ENCODE data around the gene STYXL2.

Gene STYXL2

DNA sequence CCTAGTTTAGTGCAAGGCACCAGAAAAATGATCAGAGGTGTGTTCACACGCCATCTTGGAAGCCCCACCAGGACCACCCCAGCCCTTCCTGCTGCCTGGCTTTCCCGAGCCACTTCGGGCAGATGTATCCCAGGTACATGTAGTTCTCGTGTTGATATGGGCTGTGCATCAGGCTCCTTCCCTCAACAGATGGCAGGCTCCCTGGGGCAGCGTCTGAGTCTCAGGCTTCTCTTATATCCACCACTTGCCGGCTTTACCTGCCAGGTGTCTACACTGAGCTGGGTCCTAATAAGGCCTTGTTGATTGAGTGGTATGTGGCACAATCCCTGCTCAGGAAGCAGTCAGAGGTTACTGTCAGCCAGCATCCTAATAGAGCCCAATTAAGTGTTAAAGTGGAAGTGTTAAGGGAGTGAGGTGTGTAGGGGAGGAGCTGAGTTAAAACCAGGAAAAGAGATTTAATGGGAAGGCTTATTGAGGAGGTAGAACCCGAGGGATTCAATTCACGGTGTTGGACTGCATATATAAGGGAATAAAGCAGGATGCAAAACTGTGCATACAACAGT, 12.2 kb upstream of the STYXL2 start:
- DNase-seq, result no peak

DNA sequence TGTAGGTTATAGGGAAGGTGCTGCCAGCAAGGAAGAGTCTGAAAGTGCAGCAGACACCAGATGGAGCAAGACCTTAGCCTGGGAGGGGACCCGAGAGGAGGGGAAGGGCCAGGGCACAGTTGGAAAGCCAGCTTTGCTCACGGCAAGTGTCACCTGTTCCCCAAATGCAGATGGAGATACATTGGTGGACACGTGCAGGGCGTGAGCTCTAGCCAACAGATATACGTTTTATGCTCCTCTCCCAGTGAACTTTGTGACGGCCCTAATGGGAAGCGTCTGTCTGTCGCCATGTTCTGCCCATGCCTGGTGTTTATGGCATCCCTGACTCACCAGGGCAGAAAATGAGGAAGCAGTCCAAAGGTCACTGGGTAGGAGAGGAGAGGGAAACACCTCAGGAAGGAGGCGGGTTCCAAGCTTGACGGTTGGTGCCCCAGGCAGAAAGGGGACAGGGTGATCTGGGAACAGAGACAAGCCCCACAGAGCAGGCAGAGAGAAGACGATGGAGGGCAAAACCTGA, 11.3 kb upstream of the STYXL2 start:
- DNase-seq, result no peak

DNA sequence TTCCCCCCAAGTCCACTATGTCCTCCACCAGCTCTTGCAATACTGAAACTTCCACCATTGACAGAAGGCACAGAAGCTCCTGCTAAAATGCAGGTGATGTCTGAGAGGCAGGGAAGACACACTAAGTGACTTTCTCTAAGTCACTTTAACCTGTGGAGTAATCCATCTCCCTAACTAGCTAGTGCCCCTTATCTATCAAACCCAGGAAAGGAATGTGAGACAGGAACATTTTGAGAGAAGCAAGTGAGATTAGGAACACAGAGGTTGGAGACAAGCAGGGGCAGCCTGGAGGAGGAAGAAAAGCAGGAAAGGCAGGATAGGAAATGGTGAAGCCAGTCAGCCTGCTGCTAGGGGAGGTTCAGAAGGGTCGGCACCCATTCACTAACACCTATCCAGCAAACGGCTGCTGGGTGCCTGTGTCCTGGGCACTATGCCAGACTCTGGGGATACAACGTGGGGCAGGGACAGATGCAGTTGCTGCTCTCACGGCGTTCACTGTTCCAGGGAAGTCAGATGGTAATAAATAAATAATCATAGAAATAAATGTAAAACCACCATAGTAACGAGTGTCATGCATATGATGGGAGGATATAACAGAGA, 10.7 kb upstream of the STYXL2 start:
- DNase-seq, result no peak

DNA sequence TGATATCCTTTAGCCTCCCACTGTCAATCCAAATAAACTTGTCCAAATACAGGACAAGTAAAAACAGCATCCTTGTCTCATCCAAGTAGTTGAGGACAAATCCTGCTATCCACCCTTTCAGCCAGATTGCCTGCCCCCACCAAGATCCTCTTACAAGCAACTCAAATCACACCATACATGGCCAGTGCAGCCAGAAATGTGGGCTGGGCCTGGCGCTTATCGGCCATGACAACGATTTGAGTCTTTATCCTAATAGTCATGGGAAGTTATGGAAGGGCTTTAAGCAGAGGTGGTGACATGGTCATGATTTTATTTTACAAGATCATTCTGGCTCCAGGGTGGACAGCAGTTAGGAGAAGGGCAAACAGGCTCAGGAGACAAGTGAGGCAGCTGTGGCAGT, 10.0 kb upstream of the STYXL2 start:
- no peak for DNase-seq

DNA sequence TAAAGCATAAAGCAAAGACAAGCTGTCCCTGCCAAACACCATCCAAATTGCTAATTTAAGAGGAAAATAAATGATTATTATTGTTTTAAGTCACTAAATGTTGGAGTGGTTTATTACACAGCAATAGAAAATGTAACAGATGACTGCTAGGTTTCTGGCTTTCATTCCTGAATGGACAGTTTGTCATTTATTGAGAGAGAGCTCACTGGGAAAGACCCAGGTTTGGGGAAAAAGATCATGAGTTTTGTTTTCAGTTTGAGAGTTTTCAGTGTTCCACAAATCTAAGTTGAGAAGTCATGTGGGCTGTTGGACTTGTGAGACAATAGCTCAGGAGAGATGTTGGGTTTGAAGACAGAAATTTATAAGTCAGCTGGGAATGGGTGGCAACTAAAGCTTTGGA, 9.1 kb upstream of the STYXL2 start:
- no peak for DNase-seq

DNA sequence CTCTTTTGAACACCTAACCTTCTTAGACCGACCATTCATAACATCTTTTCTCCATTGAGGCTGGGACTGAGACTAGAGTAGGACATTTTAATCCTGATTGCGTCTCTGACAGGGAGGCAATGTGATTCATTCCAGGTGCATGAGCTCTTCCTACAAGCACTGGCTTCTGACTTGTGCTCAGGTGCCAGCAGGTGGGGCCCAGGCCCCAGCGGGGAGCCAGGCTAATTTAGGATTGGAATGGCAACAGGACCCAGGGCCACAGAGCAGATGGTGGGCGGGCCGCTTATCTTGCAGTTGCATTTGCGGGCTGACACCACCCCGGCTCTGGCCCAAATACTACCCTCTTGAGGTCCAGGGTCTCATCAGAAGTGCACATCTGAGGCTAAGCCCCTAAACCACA, 7.8 kb upstream of the STYXL2 start:
- DNase-seq, result no peak

DNA sequence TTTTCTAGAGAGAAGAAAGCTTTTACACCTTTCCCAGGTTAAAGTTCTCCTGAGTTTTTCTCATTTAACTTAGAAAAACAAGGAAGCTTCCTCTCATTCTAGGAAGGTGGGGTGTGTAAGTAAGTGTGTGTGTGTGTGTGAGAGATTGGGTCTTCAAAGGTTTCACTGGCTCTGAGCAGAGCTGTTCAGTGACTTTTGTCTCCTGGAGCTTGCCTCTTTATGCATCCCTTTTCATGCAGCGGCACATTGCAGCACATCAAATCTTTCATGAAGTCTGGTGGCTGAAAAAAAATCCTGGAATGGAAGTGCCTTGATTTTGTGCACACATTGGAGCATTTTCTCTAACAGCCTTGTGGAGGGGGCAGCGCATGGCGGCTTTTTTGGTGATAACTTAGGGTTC, 7.1 kb upstream of the STYXL2 start:
- DNase-seq, result no peak

DNA sequence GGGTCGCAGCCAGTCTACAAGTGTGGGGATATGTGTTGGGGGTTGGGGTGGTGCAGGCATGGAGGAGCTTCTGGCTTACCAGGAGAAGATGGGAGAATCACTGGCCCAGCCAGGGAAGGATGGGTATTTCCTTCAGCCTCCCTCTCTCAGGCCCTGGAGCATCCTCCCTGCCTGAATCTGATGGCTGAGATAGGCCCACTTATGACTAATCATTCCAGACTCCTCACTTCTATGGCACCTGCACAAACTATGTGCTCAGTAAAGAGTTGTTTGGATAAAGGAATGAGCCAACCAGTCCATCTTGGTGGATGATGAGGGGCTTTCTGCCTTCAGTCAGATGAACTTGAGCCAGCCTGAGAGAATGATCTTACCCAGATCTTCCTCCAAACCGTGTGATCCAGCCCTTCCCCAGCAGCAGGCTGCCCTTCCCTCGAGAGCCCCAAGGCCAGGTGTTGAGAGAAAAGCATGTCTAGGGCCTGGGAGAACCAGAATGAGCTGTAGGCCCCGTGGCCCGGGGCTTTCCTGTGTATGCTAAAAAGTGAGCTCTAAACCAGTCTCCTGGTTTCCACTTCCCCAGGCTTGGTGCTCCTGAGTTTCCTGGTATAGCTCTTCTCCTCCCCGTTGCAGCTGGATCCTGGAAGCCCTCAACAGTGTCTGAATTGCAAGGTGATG, 5.0 kb upstream of the STYXL2 start:
- DNase-seq, result no peak

DNA sequence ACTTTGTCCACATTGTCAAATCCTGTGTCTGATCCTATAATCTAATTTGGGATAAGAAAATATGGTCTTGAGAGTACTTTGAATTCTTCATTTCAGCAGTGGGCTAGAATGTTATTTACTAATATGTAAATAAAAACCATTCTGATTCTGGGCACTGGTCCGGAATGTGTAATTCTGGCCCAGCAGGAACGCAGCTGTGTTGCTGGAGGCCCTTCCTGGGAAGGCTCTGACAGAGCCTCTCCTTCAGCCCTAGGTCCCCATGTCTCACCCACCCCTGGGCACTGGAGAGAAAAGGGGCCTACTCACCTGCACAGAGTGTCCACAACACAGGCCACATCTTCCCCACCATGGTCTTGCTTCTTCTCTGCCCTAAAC, 3.9 kb upstream of the STYXL2 start:
- no peak for DNase-seq

DNA sequence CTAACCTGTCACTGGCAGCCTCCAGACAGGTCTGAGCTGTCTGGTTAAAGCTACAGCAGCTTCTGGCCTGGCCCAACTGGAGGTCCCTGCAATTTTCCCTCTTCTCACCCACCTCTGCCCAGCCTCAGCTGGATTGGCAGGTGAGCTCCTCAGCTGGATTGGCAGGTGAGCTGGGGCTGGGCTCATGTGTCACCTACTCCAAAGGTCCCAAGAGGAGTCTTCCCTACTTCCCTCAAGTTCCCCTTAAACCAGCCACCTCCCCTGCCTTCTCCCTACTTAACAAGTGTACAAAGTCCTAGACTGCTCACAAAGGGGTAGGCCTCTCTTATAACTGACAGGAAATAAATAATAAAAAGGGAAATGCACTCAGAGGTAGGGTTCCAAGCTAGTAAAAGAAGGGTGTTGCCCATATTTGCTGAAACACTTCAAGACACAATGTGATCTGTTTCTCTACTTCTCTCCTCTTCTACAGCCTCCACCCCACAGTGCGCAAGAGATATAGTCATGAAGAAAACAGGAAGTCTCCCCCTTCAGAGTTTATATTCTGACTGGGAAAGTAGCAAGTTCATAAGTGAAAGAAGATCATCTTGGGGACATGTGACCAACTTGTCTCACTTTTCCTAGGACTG, 3.4 kb upstream of the STYXL2 start, which contains the start of gene GPA33:
TSS of gene GPA33 (minus strand) at position 64 of the 629 bp plus-strand sequence. CDS start 90 bp downstream, outside the sequence.
- no peak for DNase-seq

DNA sequence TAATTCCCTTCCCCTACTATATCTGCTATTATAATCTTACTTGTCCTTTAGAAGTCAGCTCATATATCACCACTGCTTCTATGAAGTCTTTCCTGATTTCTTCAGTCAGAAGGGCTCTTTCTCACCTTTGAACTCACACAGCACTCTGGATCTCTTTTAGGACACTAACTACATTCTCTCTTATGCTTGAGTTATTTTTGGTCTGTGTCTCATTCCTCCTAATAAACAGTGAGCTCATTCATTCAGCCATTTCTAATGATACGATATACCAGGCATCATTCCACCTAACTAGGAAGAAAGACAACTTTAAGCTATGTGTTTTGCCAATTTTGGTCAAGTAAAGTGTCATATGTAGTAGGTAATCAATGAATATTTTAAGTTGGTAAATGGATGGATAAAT, 1.2 kb upstream of the STYXL2 start:
- no peak for DNase-seq

DNA sequence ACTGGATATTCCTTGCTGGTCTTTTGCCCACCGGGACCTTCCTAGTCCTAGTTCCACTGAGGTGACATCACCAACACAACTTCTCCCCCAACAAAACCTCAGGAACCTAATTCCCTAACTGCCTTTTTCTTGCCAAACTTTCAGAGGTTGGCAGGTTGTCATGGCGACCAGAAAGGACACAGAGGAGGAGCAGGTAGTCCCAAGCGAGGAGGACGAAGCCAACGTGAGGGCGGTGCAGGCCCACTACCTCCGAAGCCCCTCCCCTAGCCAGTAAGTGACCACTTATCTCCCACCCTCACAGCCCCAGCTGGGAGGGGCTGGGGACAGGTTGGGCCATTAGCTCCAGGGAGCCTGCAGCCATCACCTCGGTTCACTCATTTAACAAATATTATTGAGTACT, 815 bp downstream of the STYXL2 start:
- DNase-seq, result no peak

DNA sequence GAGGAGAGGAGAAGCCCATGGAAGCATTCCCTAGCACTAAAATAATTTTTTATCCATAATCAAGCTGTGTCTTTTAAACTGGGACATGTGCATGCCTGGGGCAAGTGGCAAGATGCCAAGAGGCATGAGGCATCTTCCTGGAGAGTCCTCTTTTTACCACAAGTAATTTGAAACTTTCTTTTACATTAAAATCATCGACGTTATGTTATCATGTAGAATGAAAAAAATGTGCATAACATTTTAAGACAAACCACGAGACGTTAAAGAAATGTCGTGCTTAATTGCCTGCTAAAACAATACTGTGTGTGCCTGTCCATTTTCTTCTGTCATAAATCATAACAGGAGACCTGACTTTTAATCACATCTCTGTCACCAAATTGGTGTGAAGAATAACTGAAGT, 1.5 kb downstream of the STYXL2 start:
- DNase-seq, result no peak

DNA sequence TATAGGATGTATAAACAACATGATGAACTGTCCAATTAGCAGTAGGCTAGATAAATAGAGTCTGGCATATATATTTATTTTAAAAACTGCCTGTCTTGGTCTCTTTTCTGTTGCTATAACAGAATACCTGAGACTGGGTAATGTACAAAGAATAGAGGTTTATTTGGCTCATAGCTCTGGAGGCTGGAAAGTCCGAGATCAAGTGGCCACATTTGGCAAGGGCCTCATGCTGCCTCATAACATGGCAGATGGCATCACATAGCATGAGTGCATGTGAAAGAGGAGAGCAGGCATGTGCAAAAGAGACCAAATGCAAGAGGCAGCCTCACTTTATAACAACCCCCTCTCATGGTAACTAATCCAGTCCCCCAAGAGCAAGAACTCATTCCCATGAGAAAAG, 6.0 kb downstream of the STYXL2 start:
- DNase-seq, result no peak

DNA sequence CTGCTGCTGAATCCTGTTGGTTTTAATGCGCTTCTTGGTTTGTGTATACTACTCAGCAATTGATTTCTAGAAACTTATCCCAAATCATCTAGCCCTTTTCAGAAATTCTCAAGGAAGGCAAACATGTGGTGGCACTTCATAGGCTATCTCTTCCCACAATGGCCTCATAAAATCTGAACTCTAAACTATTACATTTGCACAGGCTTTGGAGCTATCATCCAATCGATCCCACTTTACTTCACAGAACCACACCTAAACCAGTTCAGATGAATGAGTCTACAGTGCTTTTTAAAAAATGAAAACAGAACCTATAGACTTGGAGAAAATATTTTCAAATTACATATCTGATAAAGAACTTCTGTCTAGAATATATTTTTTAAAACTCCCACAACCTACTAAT, 6.9 kb downstream of the STYXL2 start:
- DNase-seq, result no peak

DNA sequence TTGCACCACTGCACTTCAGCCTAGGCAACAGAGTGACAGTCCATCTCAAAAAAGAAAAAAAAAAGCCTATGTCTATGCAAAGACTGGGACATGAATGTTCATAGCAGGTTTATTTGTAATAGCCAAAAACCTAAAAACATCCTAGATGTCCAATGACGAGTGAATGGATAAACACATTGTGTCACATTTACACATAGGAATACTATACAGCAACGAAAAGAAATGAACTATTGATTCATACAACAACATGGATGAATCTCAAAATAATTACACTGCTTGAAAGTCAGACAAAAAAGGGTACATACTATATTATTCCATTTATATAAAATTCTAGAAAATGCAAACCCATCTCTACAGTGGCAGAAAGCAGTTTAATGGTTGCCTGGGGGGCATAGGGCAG, 7.9 kb downstream of the STYXL2 start:
- no peak for DNase-seq

DNA sequence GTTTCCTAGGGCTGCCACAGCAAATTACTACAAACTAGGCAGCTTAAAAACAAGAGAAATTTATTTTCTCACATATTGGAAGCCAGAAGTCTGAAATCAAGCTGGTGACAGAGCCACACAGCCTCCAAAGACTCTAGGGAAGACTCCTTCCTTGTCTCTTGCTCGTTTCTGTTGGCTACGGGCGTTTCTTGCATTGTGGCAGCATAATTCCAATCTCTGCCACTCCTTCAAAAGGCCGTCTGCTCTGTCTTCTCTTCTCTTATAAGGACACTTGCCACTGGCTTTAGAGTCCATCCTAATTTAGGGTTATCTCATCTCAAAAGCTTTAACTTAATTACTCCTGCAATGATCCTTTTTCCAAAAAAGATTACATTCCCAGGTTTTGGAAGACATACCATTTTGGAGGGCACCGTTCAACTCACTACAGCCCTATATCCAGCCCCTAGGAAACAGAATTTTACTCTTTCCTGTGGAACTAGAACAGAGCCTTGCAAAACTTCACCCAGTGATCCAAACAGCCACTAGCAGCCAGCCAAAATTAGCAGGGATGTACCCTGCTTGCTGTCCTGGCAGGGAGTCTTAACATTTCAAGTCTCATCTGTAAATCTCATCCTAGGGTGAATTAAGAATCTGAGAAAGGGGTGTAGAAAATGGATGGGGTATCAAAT, 9.2 kb downstream of the STYXL2 start:
- no peak for DNase-seq

DNA sequence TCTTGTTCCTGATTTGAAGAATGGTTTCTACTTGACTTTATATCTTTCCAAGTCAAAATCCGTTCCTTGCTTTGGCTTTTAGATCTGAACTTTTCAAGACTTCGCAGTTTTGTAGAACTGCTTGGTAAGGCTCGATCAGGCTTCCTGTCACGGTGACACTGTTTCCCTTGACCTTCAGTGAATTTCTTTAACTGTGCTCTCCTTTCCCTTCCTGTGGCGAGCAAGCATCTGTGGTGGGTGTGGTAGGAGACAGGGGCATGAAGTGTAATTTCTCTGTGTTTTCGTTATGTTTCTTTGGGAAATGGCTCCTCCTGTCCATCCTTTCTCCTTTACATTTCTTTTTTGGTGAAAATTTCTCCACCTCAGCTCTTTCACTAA, 10.4 kb downstream of the STYXL2 start:
- no peak for DNase-seq

DNA sequence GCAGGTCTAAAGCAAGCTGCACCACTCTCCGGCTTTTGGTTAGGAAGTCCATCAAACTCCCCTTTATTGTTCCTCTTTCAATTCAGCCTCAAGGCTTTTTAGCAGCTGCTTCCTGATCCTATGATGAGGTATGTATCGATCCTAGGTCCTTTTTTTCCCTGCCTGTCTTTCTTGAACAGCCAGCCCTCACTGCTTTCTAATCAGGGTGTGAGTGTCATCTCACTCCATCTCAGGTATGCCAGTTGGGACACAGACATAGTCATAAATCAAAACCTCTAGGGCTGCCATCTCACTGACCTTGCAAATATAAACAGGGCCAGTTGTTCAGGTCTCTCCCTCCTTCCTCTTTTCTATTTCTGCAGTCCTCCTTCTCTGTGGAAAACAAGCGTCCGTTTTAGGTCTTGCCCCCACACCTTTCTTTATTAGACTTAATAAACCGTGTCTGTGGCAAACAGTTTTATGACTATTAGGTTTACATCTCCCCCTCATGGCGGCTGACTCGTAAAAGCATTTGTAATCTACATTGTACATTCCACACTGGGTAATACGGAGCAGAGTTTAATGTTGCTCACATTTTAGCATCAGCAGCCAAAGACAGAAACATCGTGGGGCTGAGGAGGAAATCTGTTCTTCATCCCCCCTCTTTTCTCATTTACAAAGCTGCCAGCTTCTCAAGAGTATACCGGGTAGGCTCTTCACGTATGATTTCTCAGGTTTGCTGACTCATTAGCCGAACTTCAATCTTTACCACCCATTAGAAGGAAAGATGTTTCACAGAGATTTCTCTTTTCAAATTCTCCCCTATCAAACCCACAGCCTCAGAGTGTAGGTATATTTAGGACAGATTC, 11.6 kb downstream of the STYXL2 start:
- DNase-seq, result no peak

DNA sequence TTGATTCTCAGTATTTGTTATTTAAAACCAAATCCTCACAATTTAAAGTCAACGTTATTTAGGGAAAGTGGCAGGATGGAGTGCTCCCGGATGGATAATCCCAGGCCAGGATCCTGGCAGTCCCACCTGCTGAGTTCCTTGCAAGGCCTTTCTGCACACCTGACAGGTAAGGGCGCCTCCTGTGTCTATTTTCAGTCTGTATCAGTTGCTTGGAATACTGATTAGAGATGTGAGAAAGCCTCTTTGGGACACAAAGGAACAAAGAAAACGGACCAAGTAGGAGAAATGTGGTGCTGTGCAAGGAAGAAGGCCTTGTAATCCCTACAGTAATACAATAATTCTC, 12.2 kb downstream of the STYXL2 start:
- DNase-seq, result no peak

DNA sequence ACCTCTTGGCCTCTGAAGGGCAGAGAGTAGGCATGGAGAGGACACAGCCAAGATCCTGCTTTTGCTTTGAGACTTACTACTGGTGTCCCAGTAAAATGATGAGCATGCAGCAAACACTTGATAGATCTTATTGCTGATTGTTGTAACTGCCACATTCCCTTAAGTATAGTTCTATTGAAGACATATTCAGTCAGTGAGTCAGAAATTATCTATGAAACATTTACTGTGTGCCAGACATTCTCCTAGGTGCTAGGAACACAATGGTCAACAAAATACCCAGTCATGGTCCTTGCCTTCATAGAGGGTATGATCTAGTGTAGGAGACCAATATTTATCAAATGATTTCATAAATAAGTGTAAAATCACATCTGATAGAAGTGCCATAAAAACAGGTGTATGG, 13.6 kb downstream of the STYXL2 start:
- no peak for DNase-seq

DNA sequence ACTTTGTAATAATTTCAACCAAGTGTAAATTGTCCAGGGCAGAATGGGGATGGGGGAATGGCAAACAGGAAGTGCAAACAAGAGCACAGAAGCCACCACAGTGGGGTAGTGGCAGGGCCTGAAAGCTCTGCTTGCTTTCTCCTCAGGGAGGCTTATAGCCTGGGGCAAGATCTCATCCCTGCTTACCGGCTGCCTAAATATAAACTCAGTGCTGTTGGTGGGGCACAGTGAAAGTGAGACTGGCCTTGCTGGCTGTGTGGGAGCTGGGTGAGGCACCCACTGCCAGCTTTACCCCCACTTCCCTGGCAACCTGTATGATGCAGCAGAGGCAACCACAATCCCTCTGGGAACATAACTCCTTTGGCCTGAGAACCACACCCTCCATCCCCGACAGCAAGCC, 15.2 kb downstream of the STYXL2 start:
- DNase-seq, result no peak

DNA sequence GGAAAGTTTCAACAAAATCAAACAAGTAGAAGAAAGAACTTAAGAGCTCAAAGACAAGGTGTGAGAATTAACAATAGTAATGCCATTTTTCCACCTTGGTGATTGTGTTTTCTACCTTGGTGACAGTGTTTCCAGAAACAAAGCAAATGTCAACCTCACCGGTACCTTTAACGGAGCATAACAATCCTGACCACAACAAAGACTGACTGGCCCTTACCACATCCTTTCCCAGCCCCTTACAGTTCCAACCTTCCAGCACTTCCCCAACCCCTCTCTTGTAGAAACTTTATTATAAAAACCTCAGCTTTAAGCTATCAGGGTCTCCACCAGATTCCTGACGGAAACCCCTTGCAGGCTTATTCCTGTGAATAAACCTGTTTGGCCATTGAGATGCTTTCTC, 16.7 kb downstream of the STYXL2 start:
- no peak for DNase-seq
